HCT116 (cell line): ENCODE data around the gene CEP112. TPM values are rescaled to one million over a fixed set of nuclear protein-coding genes. Genes with fewer than 3 reads are reported as not detected.

ENCODE experiments used
- ATAC-seq: fragments of 200-7000 bp; cut with Tn5 transposase; 2 replicates; pipeline ENCODE4 v1.9.1; 2020; ENCODE audit warnings: mild to moderate bottlenecking, moderate library complexity
- Bru-seq: library from RNA; stranded (reverse); fragments of 400-500 nt; gene quantifications from one replicate; lab custom pipeline; 2021; lab: Mats Ljungman, UMichigan
- BruChase-seq, 2 experiments: library from RNA; stranded (reverse); fragments of 400-500 nt; gene quantifications; one replicate each; lab custom pipeline; 2021; lab: Mats Ljungman, UMichigan
- BruUV-seq: library from RNA; stranded (reverse); fragments of 400-500 nt; replicated peaks from 2 replicates; lab custom pipeline; 2021; lab: Mats Ljungman, UMichigan
- CTCF ChIA-PET: fragments of 300-600 bp; sonication (Branson Sonifier 250); formaldehyde crosslinking; loops from one replicate; lab custom pipeline; 2021; ENCODE audit warnings: antibody characterized with exemption; lab: Charles Lee
- POLR2A ChIA-PET: fragments of 300-600, 350-600 bp; sonication (Branson Sonifier 250); formaldehyde crosslinking; loops from one replicate; lab custom pipeline; 2021; ENCODE audit warnings: antibody characterized with exemption; lab: Charles Lee
- RAD21 ChIA-PET, 2 experiments: fragments of 300-600 bp; sonication (Branson Sonifier 250); formaldehyde crosslinking; loops; one replicate each; lab custom pipeline; 2023; ENCODE audit warnings: low total read pairs in 2 of 2; ENCODE audit not compliant: uncharacterized antibody in 2 of 2, unreplicated experiment in 2 of 2, low non-redundant PET in 1 of 2; lab: Charles Lee
- DNase-seq: peaks from one replicate; pipeline ENCODE4 v3.0.0-alpha.2; 2010; ENCODE audit warnings: low read depth, low spot score
- H2AFZ ChIP-seq: fragments of 200-600 bp; shearing (Covaris generic), sonication (generic); 2 replicates; pipeline ENCODE4 v1.6.1; 2017; ENCODE audit warnings: low read depth, mixed run types, mixed read lengths, antibody characterized with exemption, low read length; ENCODE audit not compliant: poor library complexity, severe bottlenecking
- H3K27ac ChIP-seq: 2 replicates; pipeline ENCODE4 v1.5.1; 2012; ENCODE audit warnings: low read depth, low read length
- H3K27me3 ChIP-seq: fragments of 200-600 bp; sonication (generic); 2 replicates; pipeline ENCODE4 v1.6.1; 2016; ENCODE audit warnings: mixed run types, low read length, mixed read lengths; ENCODE audit not compliant: insufficient read depth
- H3K36me3 ChIP-seq, 2 experiments: fragments of 200-500 bp in 1 of 2; fragments of 200-600 bp in 1 of 2; sonication (Bioruptor generic) in 1 of 2; sonication (generic) in 1 of 2; 2 replicates each; pipeline versions ENCODE4 v1.5.1 to v1.6.1; 2014 to 2016; ENCODE audit warnings: low read length in 2 of 2, inconsistent platforms in 1 of 2, mixed read lengths in 1 of 2, mixed run types in 1 of 2; ENCODE audit not compliant: insufficient read depth in 2 of 2, control insufficient read depth in 1 of 2
- H3K4me1 ChIP-seq, 2 experiments: fragments of 200-600 bp in 1 of 2; sonication (generic) in 1 of 2; 2 replicates each; pipeline versions ENCODE4 v1.5.1 to v1.6.1; 2012 to 2017; ENCODE audit warnings: low read length in 2 of 2, inconsistent platforms in 1 of 2, mild to moderate bottlenecking in 1 of 2, mixed read lengths in 1 of 2, mixed run types in 1 of 2, moderate library complexity in 1 of 2; ENCODE audit not compliant: insufficient read depth in 2 of 2, control insufficient read depth in 1 of 2
- H3K4me2 ChIP-seq: fragments of 200-600 bp; sonication (generic); 2 replicates; pipeline ENCODE4 v1.6.1; 2017; ENCODE audit warnings: mixed run types, low read length, mixed read lengths
- H3K4me3 ChIP-seq, 2 experiments: fragments of 200-600 bp in 1 of 2; sonication (generic) in 1 of 2; replicated peaks in 1 of 2; 2 replicates each; pipeline ENCODE4 v1.5.1; 2011 to 2016; ENCODE audit warnings: low read length in 2 of 2, control low read depth in 1 of 2, low read depth in 1 of 2, mild to moderate bottlenecking in 1 of 2, mixed read lengths in 1 of 2, mixed run types in 1 of 2
- H3K79me2 ChIP-seq: fragments of 200-600 bp; sonication (generic); 2 replicates; pipeline ENCODE4 v1.6.1; 2017; ENCODE audit warnings: mild to moderate bottlenecking, mixed run types, low read length, moderate library complexity, mixed read lengths; ENCODE audit not compliant: insufficient read depth
- H3K9ac ChIP-seq: fragments of 200-600 bp; sonication (generic); 2 replicates; pipeline ENCODE4 v1.6.1; 2016; ENCODE audit warnings: low read length, mixed read lengths
- H3K9me2 ChIP-seq: fragments of 200-600 bp; sonication (generic), shearing (Covaris generic); 2 replicates; pipeline ENCODE4 v1.6.1; 2017; ENCODE audit warnings: mixed run types, mild to moderate bottlenecking, moderate library complexity; ENCODE audit not compliant: insufficient read depth
- H3K9me3 ChIP-seq, 2 experiments: fragments of 200-500 bp in 1 of 2; fragments of 200-600 bp in 1 of 2; sonication (Bioruptor generic) in 1 of 2; sonication (generic) in 1 of 2; 2 replicates each; pipeline ENCODE4 v1.6.1; 2014 to 2017; ENCODE audit warnings: low read length in 2 of 2, mixed read lengths in 2 of 2, inconsistent platforms in 1 of 2, low read depth in 1 of 2, mild to moderate bottlenecking in 1 of 2, mixed run types in 1 of 2, moderate library complexity in 1 of 2; ENCODE audit not compliant: control insufficient read depth in 1 of 2, insufficient read depth in 1 of 2
- H4K20me1 ChIP-seq: fragments of 200-600 bp; sonication (generic), shearing (Covaris generic); 2 replicates; pipeline ENCODE4 v1.6.1; 2017; ENCODE audit warnings: mixed run types, mild to moderate bottlenecking, moderate library complexity; ENCODE audit not compliant: insufficient read depth
- EGR1 ChIP-seq: IDR thresholded peaks from 2 replicates; pipeline ENCODE4 v1.6.1; 2012; ENCODE audit warnings: low read depth
- POLR2A ChIP-seq: IDR thresholded peaks from 2 replicates; pipeline ENCODE4 v1.7.0; 2011; ENCODE audit warnings: borderline replicate concordance; ENCODE audit not compliant: insufficient read depth, insufficient read length; ENCODE audit errors: extremely low read depth
- POLR2AphosphoS5 ChIP-seq: IDR thresholded peaks from 2 replicates; pipeline ENCODE4 v1.6.1; 2011; ENCODE audit warnings: mild to moderate bottlenecking, low read depth, low read length, moderate library complexity
- SIN3A ChIP-seq: IDR thresholded peaks from 2 replicates; pipeline ENCODE4 v1.6.1; 2012; ENCODE audit warnings: low read depth
- TCF7L2 ChIP-seq: IDR thresholded peaks from 2 replicates; pipeline ENCODE4 v1.7.0; 2011; ENCODE audit warnings: borderline replicate concordance, inconsistent platforms; ENCODE audit not compliant: insufficient read depth, insufficient read length; ENCODE audit errors: extremely low read depth
- ZFX ChIP-seq: fragments of 450-650 bp; IDR thresholded peaks from 2 replicates; pipeline ENCODE4 v1.6.1; 2017
- intact Hi-C: fragments of 100-400 bp; cut with micrococcal nuclease; formaldehyde crosslinking; loops from 2 replicates; pipeline ENCODE4 v1.10.0; 2022
- long read RNA-seq: library from polyadenylated mRNA; unstranded; transcript quantifications from one replicate; pipeline ENCODE4 v2.0.0, GENCODE V29; 2021; ENCODE audit not compliant: unreplicated experiment
- polyA plus RNA-seq: library from polyadenylated mRNA; unstranded; fragments of >200 nt; gene quantifications from 2 replicates; pipeline ENCODE4 v1.2.1, GENCODE V29; 2012; ENCODE audit warnings: missing spikeins
- total RNA-seq: library from RNA; stranded (reverse); gene quantifications from one replicate; pipeline ENCODE4 v1.2.1, GENCODE V29; 2021; ENCODE audit not compliant: unreplicated experiment
- TF ChIP-seq, protein P1 (sequence below), 3 experiments: fragments of 200-600 bp in 1 of 3; sonication (generic) in 1 of 3; IDR thresholded peaks in 2 of 3; conservative IDR thresholded peaks in 1 of 3; 2 replicates each; pipeline ENCODE4 v1.5.1; 2012 to 2017; ENCODE audit warnings: low read depth in 2 of 3, low read length in 2 of 3, antibody characterized with exemption in 1 of 3, borderline replicate concordance in 1 of 3, control low read depth in 1 of 3, mild to moderate bottlenecking in 1 of 3, mixed read lengths in 1 of 3, mixed run types in 1 of 3, moderate library complexity in 1 of 3; ENCODE audit not compliant: insufficient read depth in 1 of 3
- TF ChIP-seq, protein P2 (sequence below): IDR thresholded peaks from 2 replicates; pipeline ENCODE4 v1.6.1; 2012

Gene CEP112
- total RNA-seq = 10.9 TPM
- 6.8 and 7.9 TPM in 2 replicates for polyA plus RNA-seq
- percentile 61 among the genes with signal in this experiment for Bru-seq, nascent RNA
- percentile 42 among the genes with signal in this experiment for BruChase-seq, experiment 1, labeled RNA remaining after a 6-hour chase
- BruChase-seq, experiment 2, labeled RNA remaining after a 2-hour chase = percentile 51 among the genes with signal in this experiment
- long read RNA-seq, transcript CEP112-203 (27 exons, 3,392 nt) = major isoform, 7 of 19 reads
- long read RNA-seq, partial matches to known transcripts = 2 of 19 reads
- long read RNA-seq, other reads (novel, unspliced or antisense) = 8 of 19 reads

DNA sequence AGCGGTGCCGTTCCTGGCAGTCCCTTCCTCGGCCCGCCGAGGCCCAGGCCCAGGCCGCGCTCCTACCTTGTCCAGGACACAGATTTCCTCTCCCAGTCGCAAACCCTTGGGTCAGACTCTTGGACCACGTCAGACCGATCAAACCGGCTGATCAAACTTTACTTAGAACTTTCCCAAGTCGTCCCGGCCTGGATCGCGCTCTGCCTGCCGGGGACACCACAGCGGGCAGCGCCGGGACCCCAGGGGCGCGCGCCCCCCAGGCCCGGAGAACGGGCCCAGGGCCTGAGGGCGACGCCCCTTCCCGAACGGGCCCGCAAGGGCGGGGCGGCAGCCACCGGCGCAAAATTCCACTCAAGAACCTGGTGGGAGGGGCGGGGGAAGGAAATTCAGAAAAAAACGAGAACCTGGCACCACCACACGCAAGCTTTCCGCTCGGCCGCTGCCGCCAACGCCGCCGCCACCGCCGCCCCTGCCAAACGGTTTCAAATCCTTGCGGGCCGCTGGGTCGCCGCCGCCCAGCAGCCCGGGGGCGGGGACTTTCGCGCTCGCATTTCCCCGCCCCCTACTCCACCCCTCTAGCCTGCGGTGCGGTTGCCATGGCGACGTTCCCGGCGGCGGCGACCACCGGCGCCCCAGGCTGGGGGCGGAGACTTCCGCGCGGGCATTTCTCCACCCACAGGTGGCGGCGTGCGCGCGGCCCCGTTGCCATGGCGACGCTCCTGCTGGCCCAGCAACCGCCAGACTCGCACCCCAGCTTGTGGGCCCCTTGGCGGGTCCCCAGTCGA, at the start of gene CEP112:
Gene CEP112 (minus strand): TSS at position 541 of the 785 bp plus-strand sequence.
- Histone ChIP-seq H3K79me2 (no peaks in the 10 kb centered on the region), H3K4me2 (peak within 1 kb of the TSS; percentile 90), H3K4me1 (peaks cover 9 to 18% of the 10 kb centered on the region in 2 experiments; a peak in 3 of 4 replicates), H3K9me3 (no peaks in the 10 kb centered on the region), H3K27me3 (no peaks in the 10 kb centered on the region), H2AFZ (peak within 1 kb of the TSS; percentile 100), H4K20me1 (no peaks in the 10 kb centered on the region), H3K36me3 (no peaks in the 10 kb centered on the region), H3K4me3 (peak within 1 kb of the TSS; percentile 65 to 91), H3K9ac (peak within 1 kb of the TSS; percentile 78), H3K9me2 (no peaks in the 10 kb centered on the region), H3K27ac (peak within 1 kb of the TSS; percentile 64)
- no TSS peak for BruUV-seq
- DNase-seq (peak; percentile 69), ATAC-seq (peak; percentile 89)
- CTCF ChIA-PET = no interaction called here
- TF ChIP-seq, protein P1, sequence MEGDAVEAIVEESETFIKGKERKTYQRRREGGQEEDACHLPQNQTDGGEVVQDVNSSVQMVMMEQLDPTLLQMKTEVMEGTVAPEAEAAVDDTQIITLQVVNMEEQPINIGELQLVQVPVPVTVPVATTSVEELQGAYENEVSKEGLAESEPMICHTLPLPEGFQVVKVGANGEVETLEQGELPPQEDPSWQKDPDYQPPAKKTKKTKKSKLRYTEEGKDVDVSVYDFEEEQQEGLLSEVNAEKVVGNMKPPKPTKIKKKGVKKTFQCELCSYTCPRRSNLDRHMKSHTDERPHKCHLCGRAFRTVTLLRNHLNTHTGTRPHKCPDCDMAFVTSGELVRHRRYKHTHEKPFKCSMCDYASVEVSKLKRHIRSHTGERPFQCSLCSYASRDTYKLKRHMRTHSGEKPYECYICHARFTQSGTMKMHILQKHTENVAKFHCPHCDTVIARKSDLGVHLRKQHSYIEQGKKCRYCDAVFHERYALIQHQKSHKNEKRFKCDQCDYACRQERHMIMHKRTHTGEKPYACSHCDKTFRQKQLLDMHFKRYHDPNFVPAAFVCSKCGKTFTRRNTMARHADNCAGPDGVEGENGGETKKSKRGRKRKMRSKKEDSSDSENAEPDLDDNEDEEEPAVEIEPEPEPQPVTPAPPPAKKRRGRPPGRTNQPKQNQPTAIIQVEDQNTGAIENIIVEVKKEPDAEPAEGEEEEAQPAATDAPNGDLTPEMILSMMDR (IDR thresholded peaks at IDR 0.05 in 2 of 3, conservative IDR thresholded peaks at IDR 0.05 in 1 of 3; ENCODE audit: borderline replicate concordance in 1 of 3, insufficient read depth in 1 of 3, low read depth in 2 of 3, low read length in 2 of 3) = no peak
- TF ChIP-seq SIN3A (no peak; the same call in 1 of the 2 replicates), EGR1 (peak; percentile 64; the same call in 1 of the 2 replicates), ZFX (peak; percentile 91), POLR2A (no peak), TCF7L2 (peak; percentile 42), POLR2AphosphoS5 (peak; percentile 64)
- TF ChIP-seq, protein P2, sequence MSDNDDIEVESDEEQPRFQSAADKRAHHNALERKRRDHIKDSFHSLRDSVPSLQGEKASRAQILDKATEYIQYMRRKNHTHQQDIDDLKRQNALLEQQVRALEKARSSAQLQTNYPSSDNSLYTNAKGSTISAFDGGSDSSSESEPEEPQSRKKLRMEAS = peak; percentile 38; the same call in 1 of the 2 replicates
- RAD21 ChIA-PET = no interaction called here
- intact Hi-C loops = no loop called here
- POLR2A ChIA-PET = interaction anchor here (0.9 to 1.3 kb wide), 2 partner anchors 9 to 10 kb away, joined by 3 read pairs; no protein-coding TSS in a partner anchor
